Hematopoietic multipotent progenitor cell treated with erythropoietin and hydrocortisone succinate and interleukin-3 and kit ligand, for 6 days (in vitro differentiated cells): Measurements from ENCODE around the gene SOAT1.
A peak's percentile ranks its signal among the peaks of the same experiment; 100 is the strongest.
"Not testable (repeated sequence)": the region's sequence is repeated elsewhere in the genome, so short reads cannot be mapped to it uniquely, and the experiment has no call there.

Experiments
- DNase-seq: peaks from one replicate; pipeline ENCODE4 v3.0.0-alpha.2; 2015

Gene SOAT1

DNA sequence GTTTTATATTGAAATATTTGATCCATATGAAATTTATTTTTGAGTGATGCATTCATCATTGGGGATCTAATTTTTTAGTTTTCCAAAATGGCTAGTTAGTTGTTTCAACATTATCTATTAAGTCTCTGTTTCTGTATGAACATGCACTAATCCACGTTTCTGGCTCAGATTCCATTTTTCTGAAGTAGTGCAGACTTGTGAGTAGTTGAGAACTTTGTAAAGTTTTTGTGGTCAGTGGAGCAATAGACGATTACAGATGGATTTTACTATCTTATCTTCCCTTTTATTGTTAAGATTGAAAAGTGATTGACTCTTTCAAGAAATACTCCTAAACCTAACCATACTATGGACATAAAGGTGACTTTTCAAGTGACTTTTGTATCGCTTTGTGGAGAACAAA lies 16.7 kb downstream of the SOAT1 start:
- no peak for DNase-seq

DNA sequence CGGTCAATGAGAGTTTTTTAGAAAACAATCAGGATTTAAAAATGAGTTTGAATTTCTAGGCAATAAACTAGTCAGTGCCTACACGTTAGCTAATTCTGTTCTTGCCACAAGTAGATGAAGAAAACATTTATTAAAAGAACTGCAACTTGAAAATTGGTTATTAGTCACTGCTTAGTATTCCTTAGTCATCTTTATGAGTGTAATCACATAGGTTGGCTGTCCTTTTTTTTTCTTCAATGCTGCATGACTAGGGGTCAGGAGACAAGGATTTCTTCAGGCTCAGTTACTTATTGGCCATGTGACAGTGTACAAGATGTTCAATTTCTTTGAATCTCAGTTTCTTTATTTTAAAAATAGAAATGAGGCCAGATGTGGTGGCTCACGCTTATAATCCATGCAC lies 17.1 kb downstream of the SOAT1 start:
- DNase-seq = no peak

DNA sequence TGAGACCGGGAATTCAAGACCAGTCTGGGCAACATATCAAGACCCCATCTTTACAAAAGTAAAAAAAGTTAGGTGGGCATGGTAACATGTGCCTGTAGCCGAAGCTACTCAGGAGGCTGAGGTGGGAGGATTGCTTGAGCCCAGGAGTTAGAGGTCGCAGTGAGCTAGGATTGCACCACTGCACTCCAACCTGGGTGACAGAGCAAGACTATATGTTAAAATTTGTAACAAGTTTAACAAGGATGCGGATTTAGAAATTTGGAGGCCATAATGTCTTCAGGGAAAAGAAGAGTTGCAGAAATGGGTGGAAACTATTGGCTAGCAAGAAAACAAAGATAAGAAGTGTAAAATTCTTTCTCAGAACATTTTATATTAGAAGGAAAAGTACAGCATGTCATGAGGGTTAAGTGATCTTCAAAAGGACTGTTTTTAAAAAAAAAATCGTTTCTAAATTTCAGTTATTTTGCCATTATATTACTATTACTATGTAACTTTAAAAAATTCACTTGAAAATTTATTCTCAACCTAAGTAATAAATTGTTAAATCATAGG lies 17.6 kb downstream of the SOAT1 start:
- DNase-seq = no peak

DNA sequence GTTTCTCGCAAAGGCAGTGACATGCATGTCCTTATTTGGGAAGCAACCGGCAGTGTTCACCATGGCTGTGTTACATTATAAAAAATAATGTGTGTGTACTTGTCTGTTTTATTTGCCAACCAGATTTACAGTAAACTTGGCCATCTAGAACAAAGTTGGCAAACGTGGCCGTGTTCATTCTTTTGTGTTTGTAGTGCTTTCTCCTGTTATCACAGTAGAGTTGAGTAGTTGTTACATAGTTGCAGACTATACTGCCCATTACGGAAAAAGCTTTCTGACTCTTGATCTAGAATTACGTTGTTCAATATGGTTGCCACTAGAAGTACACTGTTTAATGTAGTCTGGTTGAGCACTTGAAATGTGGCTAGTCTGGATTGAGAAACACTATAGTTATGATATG lies 19.4 kb downstream of the SOAT1 start:
- no peak for DNase-seq

DNA sequence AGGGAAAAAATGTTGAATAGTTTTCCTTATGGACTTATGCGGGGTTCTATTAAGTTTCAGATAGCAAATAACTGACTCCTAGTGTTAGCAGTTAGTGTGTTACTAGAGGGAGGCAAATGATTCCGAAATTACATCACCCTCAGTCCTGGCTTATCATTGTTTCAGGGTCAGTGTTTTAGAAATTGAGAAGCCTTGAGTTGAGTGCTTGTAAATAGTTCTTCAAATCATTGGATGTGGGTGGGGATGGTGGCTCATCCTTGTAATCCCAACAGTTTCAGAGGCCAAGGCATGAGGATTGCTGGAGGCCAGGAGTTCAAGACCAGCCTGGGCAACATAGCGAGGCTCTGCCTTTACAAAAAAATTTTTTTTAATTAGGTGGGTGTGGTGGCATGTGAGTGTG lies 21.3 kb downstream of the SOAT1 start:
- no peak for DNase-seq

DNA sequence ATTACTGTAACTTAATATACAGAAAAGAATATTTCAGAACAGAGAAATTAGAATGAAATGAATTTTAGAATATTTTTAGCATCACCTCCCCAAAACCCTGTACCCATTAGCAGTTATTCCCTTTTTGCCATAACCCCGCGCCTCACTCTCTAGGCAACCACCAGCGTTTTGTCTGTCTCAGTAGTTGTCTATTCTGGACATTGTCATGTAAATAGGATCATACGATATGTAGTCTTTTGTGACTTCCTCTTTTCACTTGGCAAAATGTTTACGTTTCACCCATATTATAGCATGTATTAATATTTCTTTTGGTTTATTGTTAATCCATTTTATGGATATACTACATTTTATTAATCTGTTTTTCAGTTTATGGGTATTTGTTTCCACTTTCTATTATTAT lies 24.9 kb downstream of the SOAT1 start:
- DNase-seq = no peak

DNA sequence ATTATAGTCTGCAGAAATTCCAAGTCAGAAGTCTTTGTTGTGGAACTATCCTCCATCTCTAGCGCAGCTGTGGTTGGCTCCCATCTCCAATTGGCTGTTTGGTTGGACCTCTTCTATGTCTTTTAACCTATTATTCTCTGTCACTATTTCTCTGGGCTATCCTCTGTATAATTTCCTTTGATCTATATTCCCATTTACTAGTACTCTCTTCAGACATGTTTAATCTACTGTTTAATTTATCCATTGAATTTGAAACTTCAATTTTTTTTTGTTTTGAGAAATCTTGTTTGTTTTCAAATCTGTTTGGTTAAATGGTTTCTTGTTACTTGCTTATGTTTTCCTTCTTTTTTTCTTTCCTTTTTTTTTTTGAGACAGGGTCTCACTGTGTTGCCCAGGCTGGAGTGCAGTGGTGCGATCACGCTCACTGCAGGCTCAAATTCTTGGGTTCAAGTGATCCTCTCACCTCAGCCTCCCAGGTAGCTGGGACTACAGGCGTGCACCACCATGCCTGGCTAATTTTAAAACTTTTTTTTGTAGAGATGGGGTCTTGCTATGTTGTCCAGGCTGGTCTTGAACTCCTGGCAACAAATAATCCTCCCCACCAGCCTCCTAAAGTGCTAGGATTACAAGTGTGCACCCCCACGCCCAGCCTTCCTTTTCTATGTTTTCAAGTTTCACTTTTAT lies 28.1 kb downstream of the SOAT1 start:
- DNase-seq = no peak

DNA sequence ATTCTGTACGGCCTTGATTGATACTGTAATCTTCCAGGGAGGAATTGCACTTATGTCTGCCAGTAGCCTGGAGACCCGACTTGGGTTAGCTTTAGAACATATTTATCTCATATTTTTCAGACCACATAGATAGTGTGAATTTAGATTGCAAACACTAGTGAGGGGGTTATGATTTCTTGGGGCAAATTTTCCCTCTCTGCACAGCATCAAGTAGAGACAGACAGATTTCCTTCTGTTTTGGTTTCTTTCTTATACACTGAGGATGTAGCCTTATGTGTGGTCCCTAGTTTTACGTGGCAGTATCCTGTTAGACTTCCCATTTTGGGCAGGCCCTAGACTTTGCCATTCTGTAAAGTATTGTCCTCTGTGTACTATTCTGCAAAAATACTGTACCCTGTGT lies 29.0 kb downstream of the SOAT1 start:
- no peak for DNase-seq

DNA sequence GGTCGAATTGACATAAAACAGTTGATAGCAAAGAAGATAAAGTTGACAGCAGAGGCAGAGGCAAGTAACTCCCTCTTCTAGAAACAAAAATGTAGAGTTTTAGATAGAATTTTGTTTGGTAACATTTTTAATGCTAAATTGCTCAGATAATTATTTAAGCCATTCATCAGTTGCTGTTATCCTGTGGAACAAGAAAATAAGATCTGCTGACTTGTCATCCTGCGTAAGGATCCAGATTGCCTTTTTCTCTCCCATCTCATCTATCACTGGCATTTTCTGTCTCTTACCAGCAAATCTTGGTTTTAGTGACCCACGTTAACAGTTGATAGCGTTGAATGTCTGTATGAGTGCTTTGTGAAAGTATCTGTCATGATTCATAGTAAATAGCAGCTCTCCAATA lies 29.8 kb downstream of the SOAT1 start:
- no peak for DNase-seq

DNA sequence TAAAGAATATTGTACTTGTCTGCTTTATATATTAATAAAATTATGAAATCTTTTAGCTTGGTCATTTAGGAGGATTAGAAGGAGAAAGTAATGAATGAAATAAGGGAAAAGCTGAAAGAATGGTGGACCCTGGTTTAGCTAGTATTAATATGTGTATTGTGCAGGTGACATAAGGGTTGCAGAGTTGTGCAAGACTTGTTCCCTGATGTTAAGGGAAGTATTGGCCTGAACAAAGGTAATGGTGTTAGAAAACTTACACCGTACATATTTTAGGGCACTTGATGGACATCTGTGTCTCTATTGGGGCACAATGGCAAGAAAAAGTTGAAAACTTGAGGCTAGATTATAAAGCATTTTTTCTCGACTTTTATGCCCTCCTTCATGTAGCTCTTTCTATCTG lies 32.2 kb downstream of the SOAT1 start:
- no peak for DNase-seq

DNA sequence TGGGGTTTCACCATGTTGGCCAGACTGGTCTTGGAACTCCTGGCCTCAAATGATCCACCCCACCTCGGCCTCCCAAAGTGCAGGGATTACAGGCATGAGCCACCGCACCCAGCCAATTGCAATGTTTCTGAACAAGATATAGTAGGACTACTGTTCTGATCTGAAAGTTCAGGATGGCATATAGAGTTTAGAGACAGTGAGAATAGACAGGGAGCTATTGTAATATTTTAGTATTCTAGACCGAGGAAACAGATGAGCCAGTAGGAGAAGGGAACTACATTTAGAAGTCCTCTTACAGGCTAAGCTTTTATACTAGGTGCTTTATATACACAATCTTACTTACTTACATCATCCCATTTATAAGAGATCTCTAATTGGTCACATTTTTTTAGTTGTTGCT lies 33.1 kb downstream of the SOAT1 start:
- no peak for DNase-seq

DNA sequence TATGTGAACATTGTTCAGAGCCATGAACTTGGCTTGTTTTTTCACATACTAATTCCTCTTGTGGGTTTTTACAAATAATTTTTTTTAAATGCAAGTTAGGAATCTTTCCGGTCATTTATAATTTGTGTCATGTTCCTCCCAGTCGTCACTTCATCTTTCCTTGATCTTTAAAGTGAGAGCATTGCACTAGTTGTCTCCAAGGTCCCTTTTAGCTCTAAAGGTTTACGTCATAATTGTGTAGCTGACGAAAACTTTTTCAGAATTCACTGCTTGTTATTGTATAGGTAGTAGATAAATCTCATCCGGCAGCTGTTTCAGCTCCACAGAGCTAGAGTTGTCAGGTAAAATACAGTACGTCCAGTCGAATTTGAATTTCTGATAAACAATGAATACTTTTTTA lies 33.6 kb downstream of the SOAT1 start:
- DNase-seq = no peak

DNA sequence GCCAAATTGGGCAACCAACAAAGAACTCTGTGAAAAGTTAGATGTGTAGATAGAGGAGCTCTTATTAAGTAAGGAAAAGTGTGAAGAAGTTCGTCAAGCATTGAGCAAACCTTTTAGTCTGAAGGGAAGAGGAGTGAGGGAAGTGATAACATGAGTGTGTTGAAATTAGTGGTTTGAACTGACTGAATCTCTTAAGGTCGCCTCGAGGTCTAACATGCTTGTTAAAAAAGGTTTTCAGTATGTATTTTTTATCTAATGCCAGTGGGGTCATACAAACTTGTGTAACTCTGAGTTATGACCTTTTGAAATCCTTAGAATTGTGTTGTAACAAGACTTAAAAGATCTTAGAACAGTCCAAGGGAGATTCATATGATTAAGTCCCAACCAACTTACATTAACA lies 34.1 kb downstream of the SOAT1 start:
- peak; percentile 74 for DNase-seq

DNA sequence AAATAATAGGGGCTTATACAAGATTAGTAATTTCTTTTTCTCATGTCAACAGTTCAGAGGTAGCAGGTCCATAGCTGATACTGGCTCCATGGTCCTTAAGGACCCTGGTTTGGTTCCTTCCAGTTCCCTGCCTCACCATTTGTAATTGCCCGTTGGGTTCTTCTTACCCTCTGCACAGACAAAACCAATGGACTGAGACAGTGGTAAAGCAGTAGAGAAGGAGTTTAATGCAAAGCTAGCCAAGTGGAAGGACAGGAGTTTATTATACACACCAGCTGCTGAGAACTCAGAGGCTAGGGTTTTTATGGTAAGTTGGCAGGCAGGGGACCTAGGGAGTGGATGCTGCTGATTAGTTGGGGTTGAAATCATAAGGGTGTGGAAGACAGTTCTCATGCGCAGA lies 36.3 kb downstream of the SOAT1 start:
- no peak for DNase-seq

DNA sequence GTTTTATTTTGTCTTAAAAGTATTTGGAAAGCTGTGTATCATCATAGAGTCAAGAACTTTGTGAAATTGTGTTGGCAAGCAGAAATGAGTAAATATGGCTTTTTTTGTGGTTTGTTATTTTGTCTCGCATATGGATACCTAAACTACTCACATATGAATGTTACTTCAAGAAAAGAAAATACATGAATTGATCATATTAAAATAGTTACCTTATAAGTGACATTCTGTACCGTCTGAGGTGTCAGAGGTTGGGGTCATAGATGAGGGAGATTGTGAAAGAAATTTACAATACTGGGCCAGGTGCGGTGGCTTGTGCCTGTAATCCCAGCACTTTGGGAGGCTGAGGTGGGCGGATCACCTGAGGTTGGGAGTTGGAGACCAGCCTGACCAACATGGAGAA lies 40.8 kb downstream of the SOAT1 start:
- no peak for DNase-seq

DNA sequence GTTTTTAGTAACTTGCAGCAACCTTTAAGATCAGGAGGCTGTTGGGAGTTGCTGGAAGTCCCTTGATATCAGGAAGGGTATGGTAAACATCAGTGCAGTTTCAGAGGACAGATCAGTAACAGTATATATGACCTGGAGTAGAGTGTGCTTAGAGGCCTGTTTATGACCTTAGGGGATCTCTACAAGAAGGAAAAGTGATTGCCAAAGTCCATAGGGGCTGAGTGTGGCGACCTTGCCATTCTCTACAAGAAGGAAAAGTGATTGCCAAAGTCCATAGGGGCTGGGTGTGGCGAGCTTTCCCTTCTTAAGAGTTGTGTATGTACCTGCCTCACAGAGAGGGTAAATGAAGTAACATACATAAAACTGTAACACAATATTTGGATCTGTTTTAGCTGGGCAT lies 43.7 kb downstream of the SOAT1 start:
- no peak for DNase-seq

DNA sequence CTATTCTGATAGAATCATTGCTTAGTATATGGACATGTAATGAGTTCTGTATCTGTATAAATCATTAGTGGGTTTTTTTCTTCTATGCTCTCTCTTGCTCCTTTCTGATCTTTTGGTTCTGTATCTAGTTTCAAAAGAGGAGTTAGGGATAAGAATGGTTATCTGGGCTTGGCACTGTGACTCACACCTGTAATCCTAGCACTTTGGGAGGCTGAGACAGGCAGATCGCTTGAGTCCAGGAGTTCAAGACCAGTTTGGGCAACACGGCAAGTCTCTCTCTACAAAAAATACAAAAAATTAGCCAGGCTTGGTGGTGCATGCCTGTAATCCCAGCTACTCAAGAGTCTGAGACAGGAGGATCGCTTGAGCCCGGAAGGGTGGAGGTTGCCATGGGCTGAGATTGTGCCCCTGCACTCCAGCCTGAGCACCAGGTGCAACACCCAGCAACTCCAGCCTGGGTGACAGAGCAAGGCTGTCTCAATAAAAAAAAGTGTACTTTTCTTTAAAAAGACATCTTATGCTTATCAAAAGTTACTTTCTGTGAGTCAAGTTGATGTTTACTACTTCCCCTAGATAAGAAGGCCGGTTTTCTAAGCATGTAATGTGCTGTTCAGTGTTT lies 44.5 kb downstream of the SOAT1 start:
- no peak for DNase-seq

DNA sequence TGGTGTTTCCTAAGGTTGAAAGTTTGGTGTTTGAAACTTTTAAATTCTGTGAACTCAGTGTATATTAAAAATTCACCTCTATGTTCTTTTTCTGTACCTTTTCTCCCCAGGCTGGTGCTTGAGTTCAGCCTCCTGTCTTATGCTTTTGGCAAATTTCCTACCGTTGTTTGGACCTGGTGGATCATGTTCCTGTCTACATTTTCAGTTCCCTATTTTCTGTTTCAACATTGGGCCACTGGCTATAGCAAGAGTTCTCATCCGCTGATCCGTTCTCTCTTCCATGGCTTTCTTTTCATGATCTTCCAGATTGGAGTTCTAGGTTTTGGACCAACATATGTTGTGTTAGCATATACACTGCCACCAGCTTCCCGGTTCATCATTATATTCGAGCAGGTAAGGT lies 47.3 kb downstream of the SOAT1 start:
- no peak for DNase-seq

DNA sequence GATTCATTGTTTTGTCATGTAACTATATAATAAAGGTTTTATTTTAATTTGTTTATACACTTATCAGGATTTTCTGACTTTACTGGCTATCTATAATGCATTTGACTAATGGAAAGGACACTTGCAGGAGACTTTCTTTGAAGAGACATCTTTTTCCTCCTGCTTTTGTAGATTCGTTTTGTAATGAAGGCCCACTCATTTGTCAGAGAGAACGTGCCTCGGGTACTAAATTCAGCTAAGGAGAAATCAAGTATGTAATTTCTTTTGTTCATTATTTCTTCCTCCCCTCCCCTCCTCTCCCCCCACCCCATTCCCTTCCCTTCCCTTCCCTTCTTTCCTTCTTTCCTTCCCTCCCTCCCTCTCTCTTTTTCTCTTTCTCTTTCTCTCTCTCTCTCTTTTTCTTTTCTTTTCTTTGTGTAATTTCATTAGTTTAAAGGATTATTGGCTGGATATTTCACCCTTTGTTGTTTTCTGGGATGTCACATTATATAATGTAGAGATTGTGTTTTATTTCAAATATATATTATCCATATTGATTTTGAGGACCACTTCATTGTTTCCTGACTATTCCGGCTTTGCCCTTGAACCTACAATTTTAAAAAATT lies 48.4 kb downstream of the SOAT1 start:
- no peak for DNase-seq

DNA sequence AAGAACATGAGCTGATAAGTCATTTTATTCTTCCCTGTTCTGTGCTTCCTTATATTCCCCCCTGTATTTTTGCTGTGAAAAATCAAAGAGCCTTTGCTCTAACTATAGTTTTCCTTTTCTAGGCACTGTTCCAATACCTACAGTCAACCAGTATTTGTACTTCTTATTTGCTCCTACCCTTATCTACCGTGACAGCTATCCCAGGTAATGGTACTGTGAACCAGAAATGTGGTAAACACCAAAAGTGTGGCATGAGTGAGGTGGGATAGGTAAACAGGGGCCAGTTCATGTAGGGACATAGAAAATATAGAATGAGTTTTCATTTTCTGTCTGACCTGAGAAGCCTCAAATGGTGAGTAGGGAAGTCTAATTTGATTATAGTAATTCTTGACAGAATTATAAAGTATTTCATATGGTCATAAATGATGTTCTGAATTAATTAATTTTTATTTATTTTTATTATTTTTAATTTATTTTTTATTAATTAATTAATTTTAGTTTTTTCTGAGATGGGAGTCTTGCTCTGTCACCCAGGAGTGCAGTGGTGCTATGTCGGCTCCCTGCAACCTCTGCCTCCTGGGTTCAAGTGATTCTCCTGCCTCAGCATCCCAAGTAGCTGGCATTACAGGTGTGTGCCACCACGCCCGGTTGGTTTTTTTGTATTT lies 49.3 kb downstream of the SOAT1 start:
- no peak for DNase-seq

DNA sequence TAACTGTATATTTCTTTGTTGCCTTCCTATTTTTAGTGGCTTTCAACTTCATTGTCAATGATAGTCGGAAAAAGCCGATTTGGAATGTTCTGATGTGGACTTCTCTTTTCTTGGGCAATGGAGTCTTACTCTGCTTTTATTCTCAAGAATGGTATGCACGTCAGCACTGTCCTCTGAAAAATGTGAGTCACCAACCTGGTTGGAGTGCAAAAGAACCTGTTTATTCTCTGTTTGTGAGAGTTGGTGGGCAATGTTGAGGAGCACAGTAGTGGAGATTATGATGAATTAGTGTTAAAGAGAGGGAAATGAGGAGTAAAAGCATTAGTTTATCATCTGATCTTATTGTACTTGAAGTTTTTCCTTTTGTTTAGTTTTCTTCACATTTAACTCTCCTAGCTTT lies 57.7 kb downstream of the SOAT1 start:
- DNase-seq = no peak

DNA sequence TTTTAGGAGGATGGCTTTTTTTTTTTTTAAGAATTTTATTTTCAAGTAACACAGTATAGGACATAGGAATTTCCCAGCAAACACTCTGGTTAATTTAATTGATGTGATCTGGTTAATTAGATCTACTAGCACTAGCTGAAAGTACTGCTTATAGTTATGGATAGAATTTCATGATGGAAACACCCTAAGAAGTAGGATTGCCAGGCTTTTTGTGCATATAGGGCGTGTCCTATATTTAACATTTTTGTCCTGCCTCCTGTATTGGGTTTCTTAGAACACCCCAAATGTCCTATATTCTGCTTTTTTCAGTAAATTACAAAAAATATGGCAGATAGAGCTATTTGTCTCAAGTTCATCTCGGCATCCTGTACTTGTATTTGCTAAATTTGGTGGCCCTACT lies 58.6 kb downstream of the SOAT1 start:
- no peak for DNase-seq

DNA sequence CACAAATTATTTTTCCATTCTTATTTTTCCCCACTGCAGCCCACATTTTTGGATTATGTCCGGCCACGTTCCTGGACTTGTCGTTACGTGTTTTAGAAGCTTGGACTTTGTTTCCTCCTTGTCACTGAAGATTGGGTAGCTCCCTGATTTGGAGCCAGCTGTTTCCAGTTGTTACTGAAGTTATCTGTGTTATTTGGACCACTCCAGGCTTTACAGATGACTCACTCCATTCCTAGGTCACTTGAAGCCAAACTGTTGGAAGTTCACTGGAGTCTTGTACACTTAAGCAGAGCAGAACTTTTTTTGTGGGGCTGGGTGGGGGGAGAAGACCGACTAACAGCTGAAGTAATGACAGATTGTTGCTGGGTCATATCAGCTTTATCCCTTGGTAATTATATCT lies 59.9 kb downstream of the SOAT1 start:
- no peak for DNase-seq

DNA sequence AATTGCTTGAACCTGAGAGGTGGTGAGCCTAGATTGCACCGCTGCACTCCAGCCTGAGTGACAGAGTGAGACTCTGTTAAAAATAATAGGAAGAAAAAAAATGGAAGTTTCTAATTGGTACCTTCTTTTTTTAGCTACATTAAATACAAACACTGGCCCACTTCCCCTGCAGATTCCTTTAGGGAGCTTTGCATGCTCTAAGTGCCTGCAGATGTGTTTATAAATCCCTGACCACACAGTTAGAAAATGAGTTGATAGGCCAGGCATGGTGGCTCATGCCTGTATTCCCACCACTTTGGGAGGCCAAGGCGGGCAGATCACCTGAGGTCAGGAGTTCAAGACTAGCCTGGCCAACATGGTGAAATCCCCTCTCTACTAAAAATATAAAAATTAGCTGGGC lies 68.0 kb downstream of the SOAT1 start:
- not testable (repeated sequence) for DNase-seq
